Left ventricle myocardium inferior (tissue), 1 donor: ENCODE measurements around the gene DENND1C. TPM values are rescaled to one million over a fixed set of nuclear protein-coding genes. Genes with fewer than 3 reads are reported as not detected.

Source experiments
- DNase-seq: peaks from one replicate; pipeline ENCODE4 v3.0.0-alpha.2; 2020
- H3K27ac ChIP-seq: fragments of 200-600 bp; replicated peaks from 2 replicates; pipeline ENCODE4 v1.8.0; 2021
- H3K27me3 ChIP-seq: fragments of 200-600 bp; 2 replicates; pipeline ENCODE4 v1.8.0; 2021; ENCODE audit warnings: low read depth
- H3K36me3 ChIP-seq: fragments of 200-600 bp; 2 replicates; pipeline ENCODE4 v1.8.0; 2021
- H3K4me1 ChIP-seq: fragments of 200-600 bp; 2 replicates; pipeline ENCODE4 v1.8.0; 2021
- H3K4me3 ChIP-seq: fragments of 200-600 bp; 2 replicates; pipeline ENCODE4 v1.8.0; 2021; ENCODE audit warnings: mild to moderate bottlenecking, moderate library complexity
- H3K9me3 ChIP-seq: fragments of 200-600 bp; replicated peaks from 2 replicates; pipeline ENCODE4 v1.8.0; 2021
- intact Hi-C: fragments of 100-400 bp; cut with micrococcal nuclease; formaldehyde crosslinking; loops from one replicate; pipeline ENCODE4 v1.11.0; 2022
- total RNA-seq: library from RNA; stranded (reverse); fragmentation: NEBNext Ultra II Directional; extraction: Animal tissue kit (Norgen Biotek cat#: 25700); gene quantifications from one replicate; pipeline ENCODE4 v1.2.1, GENCODE V29; 2021
- TF ChIP-seq, protein P1 (sequence below): fragments of 200-600 bp; IDR thresholded peaks from 2 replicates; pipeline ENCODE4 v1.8.0; 2021; ENCODE audit warnings: antibody characterized with exemption, mild to moderate bottlenecking, borderline replicate concordance
- donor health status: DM: no; HTN: yes; CAD: no; lungs with severe emphysema.

Gene DENND1C
- total RNA-seq, 1 donor from 2014 or later: 1.2 TPM

DNA sequence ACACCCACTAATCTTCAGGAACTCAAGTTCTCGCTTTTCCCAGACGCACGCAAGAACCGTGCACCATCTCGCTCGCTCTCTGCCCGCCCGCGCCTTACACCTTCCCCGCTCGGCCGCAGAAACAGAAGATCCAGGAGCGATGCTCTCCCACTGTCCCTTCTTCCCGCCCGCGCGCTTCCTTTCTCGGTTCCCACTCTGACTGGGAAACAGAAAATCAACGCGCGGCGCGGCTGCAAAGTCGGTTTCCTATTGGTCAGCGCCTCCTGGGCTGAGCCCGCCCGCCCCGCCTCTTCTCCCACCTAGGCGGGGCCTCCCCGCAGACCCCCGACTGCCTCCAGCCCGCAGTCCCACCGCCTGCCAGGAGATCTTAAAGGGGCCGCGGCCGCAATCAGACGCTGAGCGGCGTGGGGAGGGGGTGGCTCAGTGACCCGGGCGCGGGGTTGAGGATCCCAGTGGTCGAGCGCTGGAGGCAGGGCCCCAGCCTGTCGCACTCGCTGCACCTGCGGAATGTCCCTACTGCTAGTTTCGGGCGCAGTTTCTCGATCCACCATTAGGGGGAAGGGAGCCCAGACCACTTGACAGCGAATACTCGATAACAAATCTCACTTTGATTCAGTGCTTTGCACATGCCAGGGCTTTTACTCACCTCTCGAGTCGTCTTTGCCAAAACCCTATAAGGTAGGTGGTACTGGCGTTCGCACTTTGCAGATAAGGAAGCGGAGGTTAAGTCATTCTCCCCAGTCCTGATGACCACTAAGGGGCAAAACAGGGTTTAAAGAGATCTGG, 21.3 kb downstream of the DENND1C start:
- Histone ChIP-seq H3K4me3 (peak overlapping the region; percentile 80), H3K27me3 (peaks cover 34% of the 10 kb centered on the region), H3K27ac (peak overlapping the region; percentile 80), H3K36me3 (peaks cover 18% of the 10 kb centered on the region), H3K9me3 (no peaks in the 10 kb centered on the region), H3K4me1 (peaks cover 35% of the 10 kb centered on the region)
- TF ChIP-seq, protein P1, sequence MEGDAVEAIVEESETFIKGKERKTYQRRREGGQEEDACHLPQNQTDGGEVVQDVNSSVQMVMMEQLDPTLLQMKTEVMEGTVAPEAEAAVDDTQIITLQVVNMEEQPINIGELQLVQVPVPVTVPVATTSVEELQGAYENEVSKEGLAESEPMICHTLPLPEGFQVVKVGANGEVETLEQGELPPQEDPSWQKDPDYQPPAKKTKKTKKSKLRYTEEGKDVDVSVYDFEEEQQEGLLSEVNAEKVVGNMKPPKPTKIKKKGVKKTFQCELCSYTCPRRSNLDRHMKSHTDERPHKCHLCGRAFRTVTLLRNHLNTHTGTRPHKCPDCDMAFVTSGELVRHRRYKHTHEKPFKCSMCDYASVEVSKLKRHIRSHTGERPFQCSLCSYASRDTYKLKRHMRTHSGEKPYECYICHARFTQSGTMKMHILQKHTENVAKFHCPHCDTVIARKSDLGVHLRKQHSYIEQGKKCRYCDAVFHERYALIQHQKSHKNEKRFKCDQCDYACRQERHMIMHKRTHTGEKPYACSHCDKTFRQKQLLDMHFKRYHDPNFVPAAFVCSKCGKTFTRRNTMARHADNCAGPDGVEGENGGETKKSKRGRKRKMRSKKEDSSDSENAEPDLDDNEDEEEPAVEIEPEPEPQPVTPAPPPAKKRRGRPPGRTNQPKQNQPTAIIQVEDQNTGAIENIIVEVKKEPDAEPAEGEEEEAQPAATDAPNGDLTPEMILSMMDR: peak; percentile 68
- intact Hi-C loops: no loop called here
- peak; percentile 97 for DNase-seq

DNA sequence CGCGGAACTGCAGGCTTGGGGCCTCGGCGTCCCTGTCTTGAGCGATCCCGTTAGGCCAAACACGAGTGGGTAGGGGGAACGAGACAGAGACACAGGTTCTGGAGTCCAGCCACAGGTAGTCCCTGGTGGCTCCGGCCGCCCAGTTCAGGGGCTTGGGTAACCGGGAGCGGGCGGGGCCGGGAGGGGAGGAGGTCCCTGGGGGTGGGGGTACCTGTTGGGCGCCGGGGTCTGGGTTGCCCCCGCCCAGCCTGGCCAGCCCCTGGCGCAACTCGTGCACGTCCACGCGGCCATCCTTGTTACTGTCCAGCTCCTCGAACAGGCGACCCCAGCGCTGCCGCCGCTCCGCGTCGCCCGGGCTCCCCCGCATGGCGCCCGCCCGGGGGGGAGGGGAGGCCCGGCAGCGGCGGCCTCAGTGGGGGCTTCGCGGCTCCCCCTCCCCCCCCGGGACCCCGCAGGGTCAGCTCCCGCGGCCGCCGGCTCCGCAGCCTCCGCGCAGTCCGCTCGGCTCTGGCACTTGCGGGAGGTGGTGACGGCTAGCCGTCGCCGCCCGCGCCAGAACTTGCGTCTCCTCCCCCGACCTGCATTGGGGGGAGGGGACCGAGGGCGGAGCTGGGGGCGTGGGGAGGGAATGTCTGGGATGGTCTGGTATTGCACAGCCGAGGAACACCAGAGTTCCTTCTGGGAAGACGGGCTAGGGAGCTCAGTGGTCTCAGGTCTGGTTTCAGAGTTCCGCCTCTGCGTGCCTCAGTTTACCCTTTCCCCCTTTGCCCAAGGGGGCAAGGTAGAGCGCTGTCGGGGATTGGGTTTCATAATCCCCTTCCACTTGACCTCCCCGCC, 22.1 kb downstream of the DENND1C start, which contains the start of gene SLC25A23:
Gene SLC25A23 (minus strand): TSS at position 531 of the 837 bp plus-strand sequence. CDS start 164 bp downstream, at position 367.
- peaks cover 35% of the 10 kb centered on the region for H3K4me1 ChIP-seq
- H3K4me3 ChIP-seq: peak within 1 kb of the TSS; percentile 80
- peaks cover 5% of the 10 kb centered on the region for H3K9me3 ChIP-seq
- H3K27ac ChIP-seq: peak within 1 kb of the TSS; percentile 80
- TF ChIP-seq, protein P1: no peak
- intact Hi-C loops: no loop called here
- peaks cover 26% of the 10 kb centered on the region for H3K36me3 ChIP-seq
- DNase-seq: peak; percentile 75
- H3K27me3 ChIP-seq: peaks cover 26% of the 10 kb centered on the region

DNA sequence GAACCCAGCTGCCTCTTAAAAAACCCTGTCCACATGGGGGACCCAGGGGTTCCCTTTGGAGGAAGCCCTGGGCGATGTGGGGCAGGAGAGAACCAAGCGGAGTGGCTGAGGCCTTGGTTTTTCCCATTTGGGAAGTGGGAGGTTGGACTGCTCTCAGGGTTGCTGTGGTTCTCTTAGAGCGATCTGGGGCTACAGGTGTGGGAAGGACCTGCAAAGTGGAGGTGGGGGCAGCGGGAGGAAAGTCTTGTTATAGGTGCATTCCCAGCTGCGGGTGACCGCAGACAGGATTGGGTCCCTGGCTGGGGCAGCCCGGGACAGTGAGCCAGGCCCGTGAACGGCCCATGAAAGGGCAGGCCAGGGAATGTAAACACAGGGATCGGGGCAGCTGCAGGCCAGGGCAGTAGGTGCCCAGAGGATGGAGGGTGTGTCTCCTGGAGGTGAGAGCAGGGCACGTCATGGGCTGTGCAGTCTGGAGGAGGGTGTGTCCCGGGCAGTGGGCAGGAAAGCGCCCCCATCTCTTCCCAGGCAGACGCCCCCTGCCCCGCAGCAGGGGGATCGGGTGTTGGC, 22.8 kb downstream of the DENND1C start:
- H3K27me3 ChIP-seq: peaks cover 19% of the 10 kb centered on the region
- DNase-seq: no peak

DNA sequence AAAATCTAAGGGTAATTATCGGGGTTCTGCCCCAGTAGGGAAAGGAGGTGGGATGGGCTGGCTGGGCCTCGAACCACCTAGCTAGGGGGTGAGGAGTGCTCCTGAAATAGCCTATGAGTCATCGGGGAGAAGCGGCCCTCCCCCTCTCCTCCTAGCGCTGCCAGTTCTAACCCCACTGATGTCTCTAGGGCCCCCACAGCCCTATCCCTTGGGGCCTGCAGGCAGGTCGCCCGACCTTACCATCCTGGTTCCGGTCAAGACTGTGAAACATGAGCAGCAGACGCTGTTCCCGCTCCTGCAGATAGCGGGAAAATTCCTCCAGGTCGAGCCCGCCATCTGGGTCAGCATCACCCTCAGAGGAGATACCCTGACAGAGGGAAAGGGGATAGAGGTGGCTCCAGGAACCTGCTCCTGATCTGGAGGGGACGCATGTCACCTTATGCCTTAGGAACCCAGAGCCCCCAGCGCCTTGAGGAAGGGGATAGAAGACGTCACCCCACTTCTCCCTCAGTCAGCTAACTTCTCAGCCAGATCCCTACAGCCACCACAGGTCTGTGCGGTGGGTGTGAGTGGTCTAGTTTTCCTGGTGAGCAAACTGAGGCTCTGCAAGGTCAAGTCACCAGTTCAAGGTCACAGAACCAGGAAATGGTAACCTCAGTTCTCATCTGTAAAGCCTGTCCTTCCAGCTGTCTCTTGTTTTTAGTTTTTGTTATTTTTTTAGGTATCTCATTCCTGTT, 23.5 kb downstream of the DENND1C start:
- H3K27me3 ChIP-seq: peaks cover 13% of the 10 kb centered on the region
- peak overlapping the region; percentile 80 for H3K27ac ChIP-seq
- H3K4me1 ChIP-seq: peaks cover 29% of the 10 kb centered on the region
- peaks cover 39% of the 10 kb centered on the region for H3K36me3 ChIP-seq
- DNase-seq: no peak
- TF ChIP-seq, protein P1: no peak
- intact Hi-C loops: no loop called here
- H3K9me3 ChIP-seq: peaks cover 18% of the 10 kb centered on the region
- H3K4me3 ChIP-seq: peak overlapping the region; percentile 80

More for the DNA sequence above, 22.8 kb downstream of the DENND1C start:
- Histone ChIP-seq H3K9me3 (peaks cover 12% of the 10 kb centered on the region), H3K36me3 (peaks cover 33% of the 10 kb centered on the region), H3K4me1 (peaks cover 29% of the 10 kb centered on the region), H3K4me3 (peak overlapping the region; percentile 80), H3K27ac (peak overlapping the region; percentile 80)
- intact Hi-C loops: no loop called here
- TF ChIP-seq, protein P1: no peak

DNA sequence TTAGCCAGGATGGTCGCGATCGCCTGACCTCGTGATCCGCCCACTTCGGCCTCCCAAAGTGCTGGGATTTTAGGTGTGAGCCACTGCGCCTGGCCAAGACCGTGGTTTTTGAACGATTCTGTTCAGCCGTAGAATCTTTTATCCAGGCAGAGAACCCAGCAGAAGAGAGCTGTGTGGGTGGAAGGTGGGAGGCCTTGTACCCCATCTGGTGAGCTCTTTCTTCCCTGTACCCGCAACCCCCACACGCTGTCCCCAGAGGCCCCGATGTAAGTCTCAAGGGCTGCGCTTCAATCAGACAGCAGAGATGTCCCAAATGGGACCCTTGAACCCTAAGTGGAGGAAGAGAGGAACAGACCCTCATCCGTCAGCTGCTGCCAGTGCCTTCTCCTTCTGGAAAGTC, 25.7 kb downstream of the DENND1C start:
- Histone ChIP-seq H3K27me3 (no peaks in the 10 kb centered on the region), H3K36me3 (peaks cover 54% of the 10 kb centered on the region), H3K27ac (no peak overlapping the region), H3K4me3 (no peak overlapping the region), H3K4me1 (peaks cover 29% of the 10 kb centered on the region), H3K9me3 (peaks cover 21% of the 10 kb centered on the region)
- TF ChIP-seq, protein P1: no peak
- no peak for DNase-seq
- intact Hi-C loops: no loop called here
